K562 (cell line): ENCODE measurements around the gene C1orf116. TPM values are rescaled to one million over a fixed set of nuclear protein-coding genes. Genes with fewer than 3 reads are reported as not detected.

Experiments
- ATAC-seq: fragments of 200-7000 bp; cut with Tn5 transposase; 3 replicates; pipeline ENCODE4 v1.9.1; 2020; ENCODE audit warnings: moderate library complexity
- BruUV-seq: library from RNA; stranded (reverse); fragments of 400-500 nt; replicated peaks from 2 replicates; lab custom pipeline; 2021; lab: Mats Ljungman, UMichigan
- CTCF ChIA-PET: fragments of 300-600 bp; formaldehyde crosslinking; extraction: SDS; loops from one replicate; lab custom pipeline; 2021; ENCODE audit warnings: low intra/inter-chr PET ratio; lab: Yijun Ruan, JAX
- POLR2A ChIA-PET: fragments of 300-600, 350-650 bp; sonication (Branson Sonifier 250); formaldehyde crosslinking; extraction: SDS; loops from one replicate; lab custom pipeline; 2021; ENCODE audit warnings: antibody characterized with exemption, inconsistent platforms; lab: Yijun Ruan, JAX
- DNase-seq, 4 experiments: peaks; one replicate each; pipeline versions ENCODE4 v3.0.0 to v3.0.0-alpha.2; 2011 to 2018; ENCODE audit warnings: low spot score in 3 of 4, mixed read lengths in 3 of 4; ENCODE audit errors: extremely low read depth in 1 of 4
- FAIRE-seq: peaks from 2 replicates; lab custom pipeline; 2011; peaks lifted over from hg19 to GRCh38; lab: Jason Lieb, UNC
- H2AFZ ChIP-seq: 2 replicates; pipeline ENCODE4 v1.6.0; 2011; ENCODE audit warnings: low read depth, low read length, control low read depth, inconsistent platforms
- H3K27ac ChIP-seq: fragments of 200-600 bp; 3 replicates; pipeline ENCODE4 v1.8.0; 2011; ENCODE audit warnings: low read depth, mild to moderate bottlenecking, control low read depth, inconsistent platforms, low read length, moderate library complexity, mixed read lengths; ENCODE audit errors: extremely low read depth
- H3K27me3 ChIP-seq, 2 experiments: fragments of 300-600 bp in 1 of 2; 2 replicates in 1 of 2; 3 replicates in 1 of 2; pipeline versions ENCODE4 v1.6.0 to v1.8.0; 2011; ENCODE audit warnings: inconsistent platforms in 2 of 2, low read length in 2 of 2, mild to moderate bottlenecking in 1 of 2, mixed read lengths in 1 of 2, moderate library complexity in 1 of 2; ENCODE audit not compliant: control insufficient read depth in 2 of 2, insufficient read depth in 2 of 2
- H3K36me3 ChIP-seq: fragments of 300-600 bp; 3 replicates; pipeline ENCODE4 v1.8.0; 2011; ENCODE audit warnings: mild to moderate bottlenecking, low read length, inconsistent platforms; ENCODE audit not compliant: control insufficient read depth, insufficient read depth
- H3K4me1 ChIP-seq, 2 experiments: fragments of 200-600 bp in 1 of 2; replicated peaks in 1 of 2; 2 replicates in 1 of 2; 3 replicates in 1 of 2; pipeline versions ENCODE4 v1.5.1 to v1.8.0; 2011; ENCODE audit warnings: inconsistent platforms in 2 of 2, low read length in 2 of 2, mild to moderate bottlenecking in 1 of 2, mixed read lengths in 1 of 2, moderate library complexity in 1 of 2; ENCODE audit not compliant: control insufficient read depth in 2 of 2, insufficient read depth in 2 of 2
- H3K4me2 ChIP-seq: 2 replicates; pipeline ENCODE4 v1.6.1; 2011; ENCODE audit warnings: low read length, control low read depth, inconsistent platforms, mixed read lengths; ENCODE audit not compliant: insufficient read depth
- H3K4me3 ChIP-seq: fragments of 200-600 bp; sonication (generic), shearing (Covaris generic); 2 replicates; pipeline ENCODE4 v1.5.1; 2016; ENCODE audit warnings: control low read depth, inconsistent platforms
- H3K79me2 ChIP-seq: fragments of 200-600 bp; 3 replicates; pipeline ENCODE4 v1.8.0; 2011; ENCODE audit warnings: low read length, inconsistent platforms; ENCODE audit not compliant: control insufficient read depth, insufficient read depth
- H3K9ac ChIP-seq, 2 experiments: 2 replicates each; pipeline versions ENCODE4 v1.6.0 to v1.6.1; 2011; ENCODE audit warnings: low read depth in 2 of 2, low read length in 2 of 2, control low read depth in 1 of 2, inconsistent platforms in 1 of 2, mild to moderate bottlenecking in 1 of 2, mixed read lengths in 1 of 2; ENCODE audit not compliant: insufficient read depth in 1 of 2
- H3K9me1 ChIP-seq: one replicate; pipeline ENCODE4 v1.6.0; 2011; ENCODE audit warnings: inconsistent platforms, mild to moderate bottlenecking, low read length, moderate library complexity; ENCODE audit not compliant: control insufficient read depth, insufficient read depth
- H3K9me3 ChIP-seq: replicated peaks from 2 replicates; pipeline ENCODE4 v1.5.1; 2011; ENCODE audit warnings: low read depth, low read length, inconsistent platforms; ENCODE audit not compliant: control insufficient read depth, insufficient read depth
- H4K20me1 ChIP-seq: replicated peaks from 2 replicates; pipeline ENCODE4 v1.6.1; 2011; ENCODE audit warnings: low read length, inconsistent platforms, mixed read lengths; ENCODE audit not compliant: control insufficient read depth, insufficient read depth
- BACH1 ChIP-seq: fragments of 200-800 bp; sonication (Bioruptor generic); IDR thresholded peaks from 2 replicates; pipeline ENCODE4 v1.6.1; 2016; ENCODE audit warnings: missing genetic modification characterization, missing compliant biosample characterization
- DMBX1 ChIP-seq: fragments of 250-450 bp; sonication (Bioruptor Pico); IDR thresholded peaks from 2 replicates; pipeline ENCODE4 v1.8.0; 2022; ENCODE audit warnings: inconsistent platforms, mild to moderate bottlenecking, moderate library complexity, borderline replicate concordance
- MAX ChIP-seq: sonication (generic); formaldehyde crosslinking; IDR thresholded peaks from 2 replicates; pipeline ENCODE4 v1.9.0; 2022; ENCODE audit warnings: mild to moderate bottlenecking, missing genetic modification reagents
- NR2C1 ChIP-seq, 2 experiments: fragments of 450-650 bp; IDR thresholded peaks; 2 replicates each; pipeline ENCODE4 v1.6.1; 2017; ENCODE audit warnings: mild to moderate bottlenecking in 2 of 2, antibody characterized with exemption in 1 of 2, inconsistent platforms in 1 of 2, missing compliant biosample characterization in 1 of 2, missing genetic modification characterization in 1 of 2
- PRDM10 ChIP-seq: fragments of 450-650 bp; IDR thresholded peaks from 2 replicates; pipeline ENCODE4 v1.6.1; 2018; ENCODE audit not compliant: partially characterized antibody
- ZNF175 ChIP-seq: fragments of 200-800 bp; sonication (Bioruptor generic); IDR thresholded peaks from 2 replicates; pipeline ENCODE4 v1.6.1; 2016; ENCODE audit warnings: low read depth, mild to moderate bottlenecking, missing genetic modification characterization, missing compliant biosample characterization
- ZNF589 ChIP-seq: fragments of 200-800 bp; sonication (Bioruptor generic); IDR thresholded peaks from 2 replicates; pipeline ENCODE4 v1.6.1; 2016; ENCODE audit warnings: low read depth, missing genetic modification characterization, missing compliant biosample characterization
- ZNF76 ChIP-seq: fragments of 250-450 bp; sonication (Bioruptor Pico); IDR thresholded peaks from 2 replicates; pipeline ENCODE4 v1.4.0; 2020; ENCODE audit warnings: mild to moderate bottlenecking, moderate library complexity, borderline replicate concordance
- WGBS: fragments of 100-300 bp; shearing (Covaris generic); methylation state at CpG from one replicate; pipeline ENCODE4 v1.1.6; 2016; ENCODE audit warnings: low coverage, mixed read lengths; ENCODE audit not compliant: insufficient coverage; ENCODE audit errors: missing lambda C conversion rate; 5-methylcytosine and 5-hydroxymethylcytosine counted together
- in situ Hi-C: fragments of 300-500 bp; cut with MboI; formaldehyde crosslinking; loops from 4 replicates; pipeline ENCODE4 v1.15.0; 2018; ENCODE audit warnings: inconsistent platforms, mixed read lengths
- intact Hi-C: fragments of 100-400 bp; cut with micrococcal nuclease; formaldehyde crosslinking; loops from 2 replicates; pipeline ENCODE4 v1.14.2; 2022
- polyA plus RNA-seq, 8 experiments: library from polyadenylated mRNA; depleted of rRNA in 4 of 8; stranded (reverse) in 5 of 8; unstranded in 3 of 8; fragments of >200 nt; fragmentation: Nextera tagmentation in 2 of 8; fragmentation: Illumina TruSeq in 1 of 8; extraction: Ambion mirVana in 2 of 8; extraction: Trizol in 1 of 8; gene quantifications; 2 replicates each; pipeline versions ENCODE4 v1.2.1 to v1.2.3, GENCODE V29; 2011 to 2014; ENCODE audit warnings: inconsistent platforms in 1 of 8, missing spikeins in 1 of 8
- total RNA-seq, 7 experiments: library from RNA; depleted of rRNA in 6 of 7; stranded (reverse); fragments of >200 nt in 6 of 7; fragmentation: Illumina TruSeq in 2 of 7; extraction: Trizol in 2 of 7; gene quantifications; 2 replicates each; pipeline versions ENCODE4 v1.2.1 to v1.2.3, GENCODE V29; 2011 to 2021; ENCODE audit warnings: low replicate concordance in 1 of 7
- TF ChIP-seq, protein P1 (sequence below): sonication (generic); formaldehyde crosslinking; IDR thresholded peaks from 2 replicates; pipeline ENCODE4 v1.9.0; 2022; ENCODE audit warnings: mild to moderate bottlenecking, missing genetic modification reagents
- TF ChIP-seq, protein P2 (sequence below): fragments of 200-800 bp; sonication (Bioruptor generic); IDR thresholded peaks from 2 replicates; pipeline ENCODE4 v1.6.1; 2017; ENCODE audit warnings: missing genetic modification characterization, missing compliant biosample characterization

Gene C1orf116
- total and polyA plus RNA-seq, 9 of the 15 experiments (the other 6 are each of a cell fraction or from before 2014, with no cell fraction given), result 0.62 to 3.0 (median 0.95) TPM

DNA sequence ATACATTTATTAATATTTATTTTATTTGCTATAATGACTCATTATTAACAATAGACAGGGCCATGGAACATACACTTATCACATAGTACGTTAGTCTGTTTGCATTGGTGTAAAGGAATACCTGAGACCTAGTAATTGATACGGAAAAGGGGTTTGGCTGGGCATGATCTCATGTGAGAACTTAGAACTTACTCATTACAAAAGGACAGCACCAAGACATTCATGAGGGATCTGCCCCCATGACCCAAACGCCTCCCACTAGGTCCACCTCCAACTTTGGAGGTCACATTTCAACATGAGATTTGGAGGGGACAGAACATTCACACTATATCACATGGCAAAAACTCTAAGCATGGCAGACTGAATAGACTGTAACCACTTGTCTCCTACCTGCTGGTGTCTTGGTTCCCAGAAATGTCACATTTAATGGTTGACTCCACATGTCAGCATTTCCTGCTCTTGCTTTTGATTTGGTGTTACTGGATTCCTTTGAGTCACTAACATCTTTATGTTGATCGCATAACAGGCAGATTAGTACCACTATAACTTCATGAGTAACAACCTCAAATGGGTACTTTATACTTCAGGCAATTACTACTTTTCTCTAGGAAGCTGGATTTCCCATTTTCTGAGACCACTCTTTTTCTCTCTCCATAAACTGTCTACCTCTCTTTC lies 3.5 kb upstream of the C1orf116 start:
- peak overlapping the region; percentile 53 for H2AFZ ChIP-seq
- no peaks in the 10 kb centered on the region for H3K79me2 ChIP-seq
- BruUV-seq, result no TSS peak
- ATAC-seq, result no peak
- ChIA-PET CTCF (no interaction called here), POLR2A (interaction anchor here (1.1 to 9.0 kb wide), 3 partner anchors 11 to 22 kb away, joined by 4 to 104 read pairs (median 26); partner anchors contain the start of gene YOD1)
- H3K27me3 ChIP-seq, result no peaks in the 10 kb centered on the region
- H3K9ac ChIP-seq, result peak overlapping the region in 1 of 2 experiments; percentile 13; a peak in 1 of 4 replicates
- peak overlapping the region; percentile 5 for H3K27ac ChIP-seq
- no peaks in the 10 kb centered on the region for H4K20me1 ChIP-seq
- H3K36me3 ChIP-seq, result no peaks in the 10 kb centered on the region
- in situ Hi-C loops, result no loop called here
- 52% methylated on average over 4 of the region's 4 CpGs for WGBS
- peak overlapping the region; percentile 5; the same call in 1 of the 2 replicates for H3K4me2 ChIP-seq
- FAIRE-seq, result peak; percentile 37
- peaks cover 15 to 77% of the 10 kb centered on the region in 2 experiments for H3K4me1 ChIP-seq
- intact Hi-C loops, result no loop called here
- H3K4me3 ChIP-seq, result no peak overlapping the region
- H3K9me3 ChIP-seq, result no peaks in the 10 kb centered on the region
- H3K9me1 ChIP-seq, result no peaks in the 10 kb centered on the region
- DNase-seq, result no peak
- TF ChIP-seq MAX (CRISPR knock-in tag), result no peak
- no peak for TF ChIP-seq NR2C1 (IDR thresholded peaks at IDR 0.05)
- TF ChIP-seq NR2C1 (tag; IDR thresholded peaks at IDR 0.05), result peak; percentile 22; the same call in 1 of the 2 replicates
- peak; percentile 28 for TF ChIP-seq PRDM10
- 0 out of 2 replicates have a peak, but pooled peaks have one; percentile 48 for TF ChIP-seq ZNF175 (CRISPR knock-in tag)
- TF ChIP-seq, protein P1, sequence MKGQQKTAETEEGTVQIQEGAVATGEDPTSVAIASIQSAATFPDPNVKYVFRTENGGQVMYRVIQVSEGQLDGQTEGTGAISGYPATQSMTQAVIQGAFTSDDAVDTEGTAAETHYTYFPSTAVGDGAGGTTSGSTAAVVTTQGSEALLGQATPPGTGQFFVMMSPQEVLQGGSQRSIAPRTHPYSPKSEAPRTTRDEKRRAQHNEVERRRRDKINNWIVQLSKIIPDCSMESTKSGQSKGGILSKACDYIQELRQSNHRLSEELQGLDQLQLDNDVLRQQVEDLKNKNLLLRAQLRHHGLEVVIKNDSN, result no peak
- TF ChIP-seq ZNF589 (CRISPR knock-in tag), result peak; percentile 86; the same call in 1 of the 2 replicates
- 0 out of 2 replicates have a peak, but pooled peaks have one; percentile 32 for TF ChIP-seq BACH1 (tag)
- TF ChIP-seq DMBX1 (CRISPR knock-in tag), result peak; percentile 12; the same call in 1 of the 2 replicates
- TF ChIP-seq ZNF76 (CRISPR knock-in tag), result no peak
- TF ChIP-seq, protein P2, sequence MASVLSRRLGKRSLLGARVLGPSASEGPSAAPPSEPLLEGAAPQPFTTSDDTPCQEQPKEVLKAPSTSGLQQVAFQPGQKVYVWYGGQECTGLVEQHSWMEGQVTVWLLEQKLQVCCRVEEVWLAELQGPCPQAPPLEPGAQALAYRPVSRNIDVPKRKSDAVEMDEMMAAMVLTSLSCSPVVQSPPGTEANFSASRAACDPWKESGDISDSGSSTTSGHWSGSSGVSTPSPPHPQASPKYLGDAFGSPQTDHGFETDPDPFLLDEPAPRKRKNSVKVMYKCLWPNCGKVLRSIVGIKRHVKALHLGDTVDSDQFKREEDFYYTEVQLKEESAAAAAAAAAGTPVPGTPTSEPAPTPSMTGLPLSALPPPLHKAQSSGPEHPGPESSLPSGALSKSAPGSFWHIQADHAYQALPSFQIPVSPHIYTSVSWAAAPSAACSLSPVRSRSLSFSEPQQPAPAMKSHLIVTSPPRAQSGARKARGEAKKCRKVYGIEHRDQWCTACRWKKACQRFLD (CRISPR knock-in tag), result peak; percentile 56; the same call in 1 of the 2 replicates
